Nephron (organoid): Measurements from ENCODE around the gene IL19.

Source experiments
- H3K27ac Mint-ChIP-seq, 3 experiments: 2 replicates each; pipeline ENCODE4 v1.8.0; 2020; ENCODE audit warnings: mixed read lengths in 3 of 3, mild to moderate bottlenecking in 2 of 3, moderate library complexity in 1 of 3
- H3K27me3 Mint-ChIP-seq: 2 replicates; pipeline ENCODE4 v1.8.0; 2021; ENCODE audit warnings: low read depth, mild to moderate bottlenecking, moderate library complexity, mixed read lengths
- H3K36me3 Mint-ChIP-seq: 2 replicates; pipeline ENCODE4 v1.8.0; 2020; ENCODE audit warnings: low read depth, mixed read lengths
- H3K4me1 Mint-ChIP-seq: 2 replicates; pipeline ENCODE4 v1.8.0; 2020; ENCODE audit warnings: mixed read lengths
- H3K4me3 Mint-ChIP-seq, 3 experiments: 2 replicates each; pipeline ENCODE4 v1.8.0; 2020; ENCODE audit warnings: mild to moderate bottlenecking in 3 of 3, mixed read lengths in 3 of 3, moderate library complexity in 2 of 3
- H3K9me3 Mint-ChIP-seq: 2 replicates; pipeline ENCODE4 v1.8.0; 2020; ENCODE audit warnings: mixed read lengths
- CTCF ChIP-seq, 3 experiments: fragments of 200-600 bp; sonication (generic); IDR thresholded peaks; one replicate each; pipeline ENCODE4 v1.5.0; 2021; ENCODE audit warnings: antibody characterized with exemption in 3 of 3; ENCODE audit not compliant: unreplicated experiment in 3 of 3

IL19 gene

GRCh38 chr1:206744683-206745082 is 25.9 kb upstream of the IL19 start:
- Mint-ChIP-seq H3K27ac (no peak overlapping the region), H3K9me3 (no peaks in the 10 kb centered on the region), H3K36me3 (no peaks in the 10 kb centered on the region), H3K4me3 (no peak overlapping the region), H3K4me1 (peaks cover 18% of the 10 kb centered on the region), H3K27me3 (peaks cover 11% of the 10 kb centered on the region)
- no peak for TF ChIP-seq CTCF (IDR thresholded peaks at IDR 0.05; ENCODE audit: unreplicated experiment in 3 of 3)

- TF ChIP-seq CTCF (IDR thresholded peaks at IDR 0.05; ENCODE audit: unreplicated experiment in 3 of 3) = no peak
- Mint-ChIP-seq H3K36me3 (no peaks in the 10 kb centered on the region), H3K27me3 (peaks cover 11% of the 10 kb centered on the region)
Measured at GRCh38 chr1:206745301-206745700, 25.3 kb upstream of the IL19 start.

GRCh38 chr1:206748348-206749030 is 22.1 kb upstream of the IL19 start:
- H3K36me3 Mint-ChIP-seq = no peaks in the 10 kb centered on the region
- H3K9me3 Mint-ChIP-seq = no peaks in the 10 kb centered on the region
- no peak for TF ChIP-seq CTCF (IDR thresholded peaks at IDR 0.05; ENCODE audit: unreplicated experiment in 3 of 3)
- H3K4me1 Mint-ChIP-seq = peaks cover 14% of the 10 kb centered on the region
- no peak overlapping the region for H3K4me3 Mint-ChIP-seq
- peaks cover 5% of the 10 kb centered on the region for H3K27me3 Mint-ChIP-seq
- H3K27ac Mint-ChIP-seq = no peak overlapping the region

More at GRCh38 chr1:206745301-206745700, 25.3 kb upstream of the IL19 start:
- Mint-ChIP-seq H3K27ac (no peak overlapping the region), H3K9me3 (no peaks in the 10 kb centered on the region), H3K4me3 (no peak overlapping the region), H3K4me1 (peaks cover 21% of the 10 kb centered on the region)

- H3K27me3 Mint-ChIP-seq = no peaks in the 10 kb centered on the region
- H3K9me3 Mint-ChIP-seq = peaks cover 10% of the 10 kb centered on the region
- H3K36me3 Mint-ChIP-seq = no peaks in the 10 kb centered on the region
- no peak overlapping the region for H3K4me3 Mint-ChIP-seq
- peaks cover 20% of the 10 kb centered on the region for H3K4me1 Mint-ChIP-seq
- no peak for TF ChIP-seq CTCF (IDR thresholded peaks at IDR 0.05; ENCODE audit: unreplicated experiment in 3 of 3)
- H3K27ac Mint-ChIP-seq = no peak overlapping the region
Measured at GRCh38 chr1:206751891-206752290, 18.7 kb upstream of the IL19 start.

- no peaks in the 10 kb centered on the region for H3K36me3 Mint-ChIP-seq
- H3K27me3 Mint-ChIP-seq = no peaks in the 10 kb centered on the region
- peaks cover 10% of the 10 kb centered on the region for H3K9me3 Mint-ChIP-seq
- peaks cover 20% of the 10 kb centered on the region for H3K4me1 Mint-ChIP-seq
- no peak overlapping the region for H3K27ac Mint-ChIP-seq
- TF ChIP-seq CTCF (IDR thresholded peaks at IDR 0.05; ENCODE audit: unreplicated experiment in 3 of 3) = no peak
- H3K4me3 Mint-ChIP-seq = no peak overlapping the region
Measured at GRCh38 chr1:206752481-206752880, 18.1 kb upstream of the IL19 start.

- H3K4me1 Mint-ChIP-seq = peaks cover 20% of the 10 kb centered on the region
- H3K4me3 Mint-ChIP-seq = no peak overlapping the region
- peaks cover 10% of the 10 kb centered on the region for H3K9me3 Mint-ChIP-seq
- no peak overlapping the region for H3K27ac Mint-ChIP-seq
- H3K36me3 Mint-ChIP-seq = no peaks in the 10 kb centered on the region
- no peaks in the 10 kb centered on the region for H3K27me3 Mint-ChIP-seq
- TF ChIP-seq CTCF (IDR thresholded peaks at IDR 0.05; ENCODE audit: unreplicated experiment in 3 of 3) = no peak
Measured at GRCh38 chr1:206753141-206753540, 17.4 kb upstream of the IL19 start.
